GM13976 (cell line): ENCODE results near the gene STAC2.

Experiments used
- DNase-seq: peaks from one replicate; pipeline ENCODE4 v3.0.0; 2012; ENCODE audit warnings: low spot score
- in situ Hi-C: fragments of 300-500 bp; cut with MboI; formaldehyde crosslinking; loops from one replicate; pipeline ENCODE4 v1.12.0; 2022; ENCODE audit warnings: low sequenced_read_pairs, mixed read lengths, inconsistent platforms; ENCODE audit not compliant: unreplicated experiment
- TF ChIP-seq, protein P1 (sequence below): IDR thresholded peaks from 2 replicates; pipeline ENCODE4 v1.5.1; 2012; ENCODE audit warnings: borderline replicate concordance, mild to moderate bottlenecking; ENCODE audit not compliant: insufficient read depth; ENCODE audit errors: extremely low read depth, missing control alignments, control extremely low read depth

STAC2 gene

DNA sequence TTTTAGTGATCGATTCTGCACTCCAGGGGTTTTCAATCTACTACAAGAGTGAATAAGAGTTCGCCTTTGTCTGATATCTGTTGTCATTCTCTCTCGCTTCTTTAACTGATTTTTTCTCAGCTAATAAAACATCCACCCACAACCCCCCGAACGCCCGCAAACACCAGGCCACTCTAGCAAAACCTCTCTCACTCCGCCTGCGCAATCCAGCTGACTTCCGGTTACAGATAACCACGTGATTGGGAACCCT is 26.0 kb downstream of the STAC2 start:
- TF ChIP-seq, protein P1, sequence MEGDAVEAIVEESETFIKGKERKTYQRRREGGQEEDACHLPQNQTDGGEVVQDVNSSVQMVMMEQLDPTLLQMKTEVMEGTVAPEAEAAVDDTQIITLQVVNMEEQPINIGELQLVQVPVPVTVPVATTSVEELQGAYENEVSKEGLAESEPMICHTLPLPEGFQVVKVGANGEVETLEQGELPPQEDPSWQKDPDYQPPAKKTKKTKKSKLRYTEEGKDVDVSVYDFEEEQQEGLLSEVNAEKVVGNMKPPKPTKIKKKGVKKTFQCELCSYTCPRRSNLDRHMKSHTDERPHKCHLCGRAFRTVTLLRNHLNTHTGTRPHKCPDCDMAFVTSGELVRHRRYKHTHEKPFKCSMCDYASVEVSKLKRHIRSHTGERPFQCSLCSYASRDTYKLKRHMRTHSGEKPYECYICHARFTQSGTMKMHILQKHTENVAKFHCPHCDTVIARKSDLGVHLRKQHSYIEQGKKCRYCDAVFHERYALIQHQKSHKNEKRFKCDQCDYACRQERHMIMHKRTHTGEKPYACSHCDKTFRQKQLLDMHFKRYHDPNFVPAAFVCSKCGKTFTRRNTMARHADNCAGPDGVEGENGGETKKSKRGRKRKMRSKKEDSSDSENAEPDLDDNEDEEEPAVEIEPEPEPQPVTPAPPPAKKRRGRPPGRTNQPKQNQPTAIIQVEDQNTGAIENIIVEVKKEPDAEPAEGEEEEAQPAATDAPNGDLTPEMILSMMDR: no peak
- in situ Hi-C loops: no loop called here
- DNase-seq: peak; percentile 94

DNA sequence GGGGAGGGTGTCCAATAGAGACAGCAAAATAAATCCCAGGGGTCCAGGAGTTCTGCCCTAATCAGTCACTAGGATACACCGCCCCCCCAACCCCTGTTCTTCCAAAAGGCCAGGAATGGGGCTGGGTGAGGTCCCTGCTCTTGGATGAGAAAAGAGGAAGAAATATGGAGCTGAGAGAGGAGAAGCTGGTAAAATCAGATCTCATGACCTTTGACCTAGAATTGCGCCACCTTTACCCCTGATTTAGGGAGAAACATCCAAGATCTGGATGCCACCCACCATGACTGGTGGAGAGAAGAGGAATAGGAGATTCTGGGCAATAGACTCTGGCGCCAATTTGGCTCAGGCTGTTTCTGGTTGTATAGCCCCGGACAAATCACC is 27.6 kb downstream of the STAC2 start:
- TF ChIP-seq, protein P1: no peak
- in situ Hi-C loops: no loop called here
- no peak for DNase-seq

DNA sequence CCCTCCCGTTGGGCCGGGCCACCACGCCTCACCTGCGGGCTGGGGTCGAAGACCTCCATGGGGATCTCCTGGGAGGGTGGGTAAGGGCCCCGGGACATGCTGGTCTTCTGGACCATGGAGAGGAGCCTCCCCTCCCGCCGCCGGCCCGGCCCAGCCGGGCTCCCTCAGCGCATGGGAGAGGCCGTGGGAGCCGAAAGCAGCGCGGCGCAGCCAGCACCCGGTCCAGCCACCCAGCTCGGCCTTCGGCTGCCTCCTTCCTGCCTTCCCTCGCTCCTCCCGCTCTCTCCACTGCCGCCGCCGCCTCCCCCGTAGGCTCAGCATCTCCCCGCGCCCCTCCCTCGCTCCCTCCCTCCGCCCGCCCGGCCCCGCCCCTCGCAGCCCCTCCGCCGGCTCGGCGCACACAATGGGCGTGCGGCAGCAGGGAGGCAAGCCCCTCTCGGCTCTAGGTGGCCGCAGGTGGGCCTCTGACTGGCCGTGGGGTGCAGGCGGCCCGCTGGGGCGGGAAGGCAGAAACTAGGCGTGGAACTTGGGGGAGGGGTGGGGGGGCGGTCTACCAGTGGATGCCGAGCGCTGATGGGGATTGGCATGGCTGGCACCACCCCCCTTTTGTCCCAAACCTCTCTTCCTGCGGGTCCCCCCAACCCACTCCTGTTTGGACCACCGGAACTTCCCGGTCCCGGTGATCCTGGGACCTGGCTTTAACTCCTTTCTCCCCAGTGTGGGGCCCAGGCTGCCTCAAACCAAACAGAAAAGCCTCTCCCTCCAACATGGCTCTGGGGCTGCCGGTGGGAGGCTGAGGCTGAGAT is 28.2 kb downstream of the STAC2 start, which contains the start of gene CACNB1:
TSS of gene CACNB1 (minus strand) at position 290 of the 806 bp plus-strand sequence. CDS start at position 116, 174 bp downstream.
- in situ Hi-C loops: no loop called here
- DNase-seq: peak; percentile 92
- TF ChIP-seq, protein P1: no peak

DNA sequence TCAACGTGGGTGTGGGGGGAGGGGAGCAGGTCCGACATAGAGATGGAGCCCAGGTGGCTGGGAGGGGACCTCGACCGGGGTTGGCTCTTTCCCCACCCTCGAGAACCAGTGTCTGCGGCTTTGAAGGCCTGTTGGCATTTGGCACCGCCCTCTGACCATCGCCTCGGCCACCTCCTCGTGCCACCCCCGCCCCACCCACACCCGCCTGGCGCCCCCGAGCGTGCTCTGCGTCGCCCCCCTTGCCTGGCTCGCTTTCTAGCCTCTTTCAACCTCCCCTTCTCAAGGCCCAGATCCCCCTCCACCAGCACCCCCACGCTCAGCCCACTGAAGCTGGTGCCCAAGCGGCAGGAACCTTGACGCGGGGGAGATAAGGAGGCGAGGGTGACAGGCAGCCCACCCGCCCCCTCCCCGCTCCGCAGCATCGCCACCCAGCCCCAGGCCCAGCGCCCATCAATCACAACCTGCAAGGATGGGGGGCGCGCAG is 28.9 kb downstream of the STAC2 start:
- no peak for DNase-seq
- in situ Hi-C loops: no loop called here
- TF ChIP-seq, protein P1: no peak

DNA sequence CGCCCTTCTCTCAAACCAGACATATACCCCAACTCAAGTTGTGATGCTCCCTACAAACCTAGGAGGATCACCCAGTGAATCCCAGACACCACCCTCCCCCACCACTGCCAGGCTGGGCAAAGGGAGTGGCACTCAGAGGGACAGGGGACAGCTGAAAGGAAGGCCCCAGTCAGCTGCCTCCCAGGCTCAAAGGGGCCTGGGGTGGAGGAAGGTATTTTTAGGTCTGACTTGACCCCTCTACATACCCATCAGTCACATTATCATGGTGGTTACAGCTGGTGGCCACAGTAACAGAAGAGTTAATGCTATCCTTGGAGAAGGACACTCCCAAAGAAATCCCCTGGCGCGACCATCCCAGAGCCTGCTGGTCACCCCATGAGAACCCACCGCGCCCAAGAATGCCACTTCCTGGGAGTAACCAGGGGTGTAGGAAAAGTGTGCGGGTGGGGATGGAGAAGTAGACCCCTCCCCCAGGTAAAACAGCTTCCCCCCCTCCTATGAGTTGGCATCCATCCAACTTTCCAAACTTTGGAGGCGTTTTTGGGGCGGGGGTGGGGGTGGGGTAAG is 29.4 kb downstream of the STAC2 start:
- in situ Hi-C loops: no loop called here
- TF ChIP-seq, protein P1: no peak
- DNase-seq: no peak

DNA sequence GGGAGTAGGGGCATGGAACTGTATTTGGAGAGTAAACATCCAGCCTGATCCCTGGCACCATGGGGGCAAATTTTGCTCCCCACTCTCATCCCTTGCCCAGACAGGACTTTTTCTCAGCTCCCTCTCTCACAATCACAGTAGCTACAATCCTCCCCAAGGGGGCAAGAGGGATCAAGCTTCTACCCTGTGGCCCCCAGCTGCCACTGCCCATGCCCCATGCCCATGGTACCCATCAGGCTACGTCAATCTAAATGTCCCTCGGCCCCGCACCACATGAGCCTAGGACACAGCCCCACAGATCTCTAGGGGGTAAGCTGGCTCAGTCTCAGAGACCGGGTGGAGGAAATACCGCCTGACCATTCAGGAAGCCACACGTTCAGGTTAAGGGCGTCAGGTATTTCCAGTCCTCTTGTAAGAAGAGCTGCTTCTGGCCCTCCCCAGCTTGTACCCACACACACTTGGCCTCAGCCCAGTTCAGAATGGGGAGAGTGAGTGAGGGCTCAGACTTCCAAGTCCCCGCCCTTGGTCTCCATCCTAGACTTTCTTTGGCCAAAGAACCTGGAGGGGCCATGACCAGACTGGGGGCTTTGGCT is 30.1 kb downstream of the STAC2 start:
- in situ Hi-C loops: no loop called here
- TF ChIP-seq, protein P1: no peak
- no peak for DNase-seq
